ENCODE results near the gene SARS1.
"Not testable (repeated sequence)": the region's sequence is repeated elsewhere in the genome, so short reads cannot be mapped to it uniquely, and the experiment has no call there.

SARS1 gene

DNA sequence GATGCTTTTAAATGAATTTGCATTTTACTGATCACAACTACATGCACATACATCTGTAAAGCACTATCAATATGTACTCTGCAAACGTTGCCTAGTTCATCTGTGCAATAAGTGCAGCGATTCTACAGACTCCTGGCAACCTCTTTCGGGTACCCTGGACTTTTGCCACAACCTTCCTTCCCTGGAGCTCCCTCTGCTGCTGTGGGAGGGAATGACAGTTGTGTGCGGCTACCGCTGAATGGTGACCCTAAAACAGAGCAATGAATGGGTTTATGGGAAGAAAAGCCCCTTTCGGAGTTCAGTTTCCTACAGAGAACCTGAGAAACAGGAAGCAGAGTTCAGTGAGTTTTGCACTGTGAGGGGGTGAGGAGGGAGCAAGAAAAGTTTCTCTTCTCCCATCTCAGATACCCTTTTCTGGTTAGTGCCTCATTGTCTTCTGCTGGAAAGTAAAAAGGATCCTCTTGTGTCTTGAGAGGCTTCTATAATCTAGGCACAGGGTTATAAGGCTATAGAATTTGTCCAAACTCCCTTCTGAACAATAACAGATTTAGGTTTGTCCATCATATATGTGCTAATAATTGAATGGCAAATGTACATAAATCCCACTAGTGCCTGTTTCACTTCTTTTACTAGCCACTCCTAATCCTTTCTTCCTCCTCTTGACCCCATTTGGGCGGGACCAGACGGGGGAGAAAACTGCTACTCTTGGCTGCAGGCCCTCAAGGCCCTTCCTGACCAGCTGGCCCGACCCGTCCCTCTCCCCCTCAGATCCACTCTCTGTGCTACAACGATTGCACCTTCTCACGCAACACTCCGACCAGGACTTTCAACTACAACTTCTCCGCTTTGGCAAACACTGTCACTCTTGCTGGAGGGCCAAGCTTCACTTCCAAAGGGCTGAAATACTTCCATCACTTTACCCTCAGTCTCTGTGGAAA lies 19.8 kb upstream of the SARS1 start:
- DNase-seq = no peak

DNA sequence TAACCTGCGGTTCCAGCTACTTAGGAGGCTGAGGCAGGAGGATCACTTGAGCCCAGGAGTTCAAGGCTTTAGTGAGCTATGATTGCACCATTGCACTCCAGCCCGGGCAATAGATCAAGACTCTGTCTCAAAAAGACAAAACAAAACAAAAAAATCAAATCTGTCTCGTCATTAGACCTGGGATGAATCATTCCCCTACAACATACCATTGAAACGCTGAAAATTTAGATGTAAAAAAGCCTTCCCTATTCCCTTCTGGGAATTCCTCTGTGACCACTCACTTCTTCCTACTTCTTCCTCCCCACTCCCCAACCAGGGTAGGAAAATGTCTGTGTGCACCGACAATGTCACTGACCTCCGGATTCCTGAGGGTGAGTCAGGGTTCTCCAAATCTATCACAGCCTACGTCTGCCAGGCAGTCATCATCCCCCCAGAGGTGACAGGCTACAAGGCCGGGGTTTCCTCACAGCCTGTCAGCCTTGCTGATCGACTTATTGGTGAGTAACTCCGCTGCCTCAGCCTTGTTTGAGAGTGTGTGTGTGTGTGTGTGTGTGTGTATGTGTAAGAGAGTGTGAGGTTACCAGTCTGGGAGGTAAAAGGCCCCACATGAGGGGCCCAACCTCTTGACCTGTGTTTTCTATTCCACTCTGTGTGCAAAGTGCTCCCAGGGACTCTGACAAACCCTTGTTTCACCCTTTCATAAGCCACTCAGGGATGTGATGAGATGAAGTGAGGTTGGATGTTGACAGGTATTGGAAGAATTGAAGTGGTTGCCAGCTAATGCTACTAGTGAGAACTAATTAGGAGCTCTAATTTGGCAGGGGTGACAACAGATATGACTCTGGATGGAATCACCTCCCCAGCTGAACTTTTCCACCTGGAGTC lies 16.3 kb upstream of the SARS1 start:
- no peak for DNase-seq

DNA sequence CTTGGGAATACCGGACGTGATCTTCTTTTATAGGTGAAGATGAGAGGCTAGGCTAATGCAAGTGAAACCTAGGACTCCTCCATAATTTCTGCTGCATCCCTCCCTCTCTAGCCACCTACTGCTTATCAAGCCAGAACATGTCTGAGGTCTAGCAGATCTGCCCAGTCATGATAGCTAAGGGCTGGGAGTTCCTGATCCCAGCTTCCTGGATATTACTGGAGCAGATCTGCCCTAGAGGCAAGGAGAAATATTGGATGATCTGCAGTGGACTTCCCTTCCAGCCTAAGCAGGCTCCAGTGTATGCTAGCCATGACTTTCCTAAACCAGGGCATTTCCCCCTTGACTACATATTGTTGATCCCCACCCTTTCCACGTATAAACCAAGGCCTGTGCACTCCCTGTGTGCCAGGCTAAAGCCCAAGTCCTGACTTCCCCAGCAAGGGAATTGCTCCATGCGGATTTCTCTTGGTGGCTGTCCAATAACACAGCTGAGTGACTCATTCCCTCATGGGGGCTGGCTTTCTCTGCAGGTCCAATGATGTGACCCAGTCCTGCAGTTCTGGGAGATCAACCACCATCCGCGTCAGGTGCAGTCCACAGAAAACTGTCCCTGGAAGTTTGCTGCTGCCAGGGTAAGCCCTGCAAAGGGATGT lies 15.5 kb upstream of the SARS1 start:
- no peak for DNase-seq

DNA sequence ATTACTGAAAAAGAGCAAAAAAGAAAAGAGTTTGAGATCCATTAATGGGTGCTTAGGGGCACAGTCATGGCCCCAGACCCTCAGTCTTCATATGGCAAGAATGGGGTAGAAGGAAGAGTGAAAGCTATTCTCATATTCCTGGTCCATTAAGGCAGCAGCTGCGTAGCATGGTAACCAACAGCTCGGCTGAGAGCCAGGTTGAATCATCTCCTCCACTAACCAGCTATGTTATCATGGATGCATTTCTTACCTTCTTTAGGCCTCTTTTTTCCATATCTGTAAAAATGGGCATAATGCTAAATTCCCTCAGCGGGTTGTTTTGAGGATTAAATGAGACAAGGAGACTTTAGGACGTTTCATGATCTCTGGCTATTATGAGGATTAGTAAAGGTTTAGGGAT lies 15.0 kb upstream of the SARS1 start:
- no peak for DNase-seq

DNA sequence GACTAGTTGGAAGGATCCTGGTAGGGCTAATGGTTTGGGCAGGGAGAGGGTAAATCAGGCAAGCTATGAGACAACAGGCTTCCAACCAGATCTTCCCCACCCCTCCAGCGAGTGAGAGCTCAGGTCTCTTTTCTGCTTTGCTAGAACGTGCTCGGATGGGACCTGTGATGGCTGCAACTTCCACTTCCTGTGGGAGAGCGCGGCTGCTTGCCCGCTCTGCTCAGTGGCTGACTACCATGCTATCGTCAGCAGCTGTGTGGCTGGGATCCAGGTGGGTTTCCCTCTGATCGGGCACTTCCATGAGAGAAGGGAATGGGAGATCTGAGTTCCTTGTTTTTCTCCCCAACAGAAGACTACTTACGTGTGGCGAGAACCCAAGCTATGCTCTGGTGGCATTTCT lies 14.0 kb upstream of the SARS1 start:
- no peak for DNase-seq

DNA sequence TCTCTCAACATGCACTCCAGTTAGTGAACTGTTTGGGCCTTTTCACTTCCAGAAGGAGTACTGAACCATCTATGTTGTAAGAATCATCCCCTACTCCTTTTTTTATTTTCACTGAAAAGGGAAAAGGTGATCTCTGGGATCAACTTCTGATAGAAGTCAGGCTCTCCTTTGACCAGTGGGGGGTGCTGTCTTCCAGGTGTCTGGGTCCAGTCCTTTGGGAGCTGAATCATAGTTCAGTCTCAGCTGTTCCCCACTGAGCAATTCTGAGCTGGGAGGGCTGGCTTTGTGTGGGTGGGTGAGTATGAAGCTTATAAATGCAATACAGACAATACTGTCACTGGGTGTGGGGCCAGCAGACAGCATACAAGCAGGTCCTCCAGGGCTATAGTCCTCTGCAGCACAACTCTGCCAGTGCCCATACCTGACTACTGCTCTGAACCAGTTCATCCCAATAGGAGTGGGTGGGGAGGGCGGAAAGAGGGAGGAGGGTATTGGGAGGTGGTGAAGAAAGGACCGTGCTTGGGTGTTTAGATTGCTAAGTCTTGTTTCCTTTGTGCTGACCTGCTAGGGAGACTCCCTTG lies 12.5 kb upstream of the SARS1 start:
- DNase-seq = peak; percentile 63

DNA sequence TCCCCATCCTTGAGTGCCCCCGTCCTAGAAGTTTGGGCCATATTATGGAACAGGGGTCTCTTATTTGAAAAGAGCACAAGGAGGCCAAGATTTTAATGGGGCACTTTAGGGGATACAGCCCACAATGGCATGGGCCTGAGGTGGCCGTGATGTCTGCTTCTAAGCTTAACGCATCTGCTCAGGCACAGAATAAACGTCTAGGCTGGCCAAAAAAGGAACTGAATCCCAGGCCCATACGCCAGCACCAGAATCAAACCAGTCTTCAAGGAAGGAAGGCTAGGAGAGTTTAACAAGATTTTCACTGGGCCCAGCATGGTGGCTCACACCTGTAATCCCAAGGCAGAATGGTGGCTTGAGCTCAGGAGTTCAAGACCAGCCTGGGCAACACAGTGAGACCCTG lies 9.2 kb upstream of the SARS1 start:
- DNase-seq = no peak

DNA sequence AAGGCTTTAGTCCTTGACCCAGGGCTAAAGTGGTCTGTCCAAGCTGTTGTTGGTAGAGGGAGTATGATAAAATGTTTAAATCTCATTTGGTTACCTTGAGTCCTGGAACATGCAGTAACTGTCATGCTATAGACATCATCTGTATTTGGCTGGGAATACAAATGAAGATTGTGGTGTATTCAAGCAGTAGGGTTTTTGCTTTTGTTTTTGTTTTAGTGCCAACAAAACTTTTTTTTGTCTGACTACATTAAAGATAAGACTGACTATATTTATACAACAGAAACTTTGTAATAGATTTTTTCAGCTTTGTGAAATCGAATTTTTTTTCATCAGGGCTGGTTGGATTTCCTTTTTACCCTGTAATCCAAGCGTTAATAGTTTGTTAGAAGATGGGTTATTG lies 7.4 kb upstream of the SARS1 start:
- no peak for DNase-seq

DNA sequence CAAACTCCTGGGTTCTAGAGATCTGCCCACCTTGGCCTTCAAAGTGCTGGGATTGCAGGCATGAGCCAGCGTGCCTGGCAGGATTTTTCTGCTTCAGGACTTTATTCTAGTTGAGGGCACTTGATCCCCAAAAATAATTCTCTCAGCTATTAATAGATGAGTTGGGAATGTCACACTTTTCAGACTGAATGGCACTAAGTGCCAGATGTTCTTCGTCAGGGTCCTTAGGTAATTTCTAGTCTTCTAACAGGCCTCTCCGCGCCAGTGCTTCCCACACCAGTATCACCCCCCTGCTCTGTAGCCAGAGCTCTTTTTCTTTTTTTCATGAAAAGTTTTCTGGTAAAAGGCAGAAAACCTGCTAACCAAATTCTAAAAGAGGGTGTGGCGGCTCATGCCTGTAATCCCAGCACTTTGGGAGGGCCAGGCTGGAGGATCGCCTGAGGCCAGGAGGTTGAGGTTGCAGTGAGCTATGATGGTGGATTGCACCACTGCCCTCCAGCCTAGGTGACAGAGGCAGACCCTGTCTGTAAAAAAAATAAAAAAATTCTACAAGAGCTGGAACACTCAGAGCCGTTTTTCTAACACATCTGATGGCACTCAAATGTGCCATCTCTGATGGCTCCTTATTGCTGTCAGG lies 6.1 kb upstream of the SARS1 start:
- DNase-seq = no peak

DNA sequence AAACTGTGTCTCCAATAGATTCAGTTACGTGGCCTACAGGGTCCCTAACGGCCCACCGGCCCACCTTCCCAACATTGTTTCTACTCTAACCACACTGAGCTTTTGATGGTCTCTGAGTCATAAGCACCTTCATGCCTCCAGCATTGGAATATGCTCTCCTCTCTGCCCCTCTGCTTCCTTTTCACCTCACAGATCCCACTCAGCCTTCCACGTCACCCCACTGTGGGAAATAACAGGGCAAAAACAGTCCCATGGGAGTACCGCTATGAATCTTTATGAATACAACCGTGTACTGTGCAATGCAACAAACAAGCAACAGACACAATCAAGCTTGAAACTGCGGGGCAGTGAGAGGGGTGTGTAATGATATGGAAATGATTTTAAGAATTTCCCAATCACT lies 5.3 kb upstream of the SARS1 start:
- no peak for DNase-seq

DNA sequence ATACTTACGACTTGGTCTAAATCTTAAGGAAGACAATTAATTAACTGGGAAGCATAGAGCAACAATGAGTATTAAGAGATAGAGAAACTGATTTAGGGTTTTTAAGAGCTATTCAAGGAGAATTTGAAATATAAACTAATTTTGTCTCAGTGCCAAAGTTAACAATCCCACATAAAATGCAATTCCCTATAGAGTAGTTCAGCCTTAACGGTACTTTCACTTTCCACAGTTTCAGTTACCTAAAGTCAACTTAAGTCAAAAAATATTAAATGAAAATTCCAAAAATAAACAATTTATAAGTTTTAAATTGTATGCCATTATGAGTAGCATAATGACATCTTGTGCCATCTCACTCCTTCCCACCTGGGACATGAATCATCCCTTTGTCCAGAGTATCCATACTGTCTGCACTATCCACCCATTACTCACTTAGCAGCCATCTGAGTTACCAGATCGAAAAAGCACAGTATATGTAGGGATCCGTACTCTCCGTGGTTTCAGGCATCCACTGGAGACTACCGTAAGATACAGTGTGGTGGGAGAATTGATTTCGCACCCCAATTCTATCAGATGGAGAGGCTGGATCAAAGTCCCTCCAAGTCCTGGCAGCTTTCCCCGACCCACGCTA lies 4.8 kb upstream of the SARS1 start:
- DNase-seq = no peak

DNA sequence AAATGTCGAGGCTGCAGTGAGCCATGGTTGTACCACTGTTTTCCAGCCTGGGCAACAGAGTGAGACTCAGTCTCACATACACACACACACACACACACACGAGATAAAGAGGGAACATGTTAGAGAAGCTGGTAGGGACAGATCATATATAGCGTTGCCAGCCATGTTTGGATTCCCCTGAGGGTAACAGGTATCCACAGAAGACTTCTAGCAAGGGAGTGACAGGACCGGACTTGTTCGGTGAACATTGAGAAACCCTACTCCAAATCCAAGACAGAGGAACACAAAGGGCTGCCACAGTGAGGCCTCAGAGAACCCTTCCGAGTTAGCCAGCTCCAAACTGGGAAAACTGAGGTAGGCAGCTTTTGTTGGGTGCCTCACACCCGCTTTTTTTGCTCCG lies 3.7 kb upstream of the SARS1 start:
- no peak for DNase-seq

DNA sequence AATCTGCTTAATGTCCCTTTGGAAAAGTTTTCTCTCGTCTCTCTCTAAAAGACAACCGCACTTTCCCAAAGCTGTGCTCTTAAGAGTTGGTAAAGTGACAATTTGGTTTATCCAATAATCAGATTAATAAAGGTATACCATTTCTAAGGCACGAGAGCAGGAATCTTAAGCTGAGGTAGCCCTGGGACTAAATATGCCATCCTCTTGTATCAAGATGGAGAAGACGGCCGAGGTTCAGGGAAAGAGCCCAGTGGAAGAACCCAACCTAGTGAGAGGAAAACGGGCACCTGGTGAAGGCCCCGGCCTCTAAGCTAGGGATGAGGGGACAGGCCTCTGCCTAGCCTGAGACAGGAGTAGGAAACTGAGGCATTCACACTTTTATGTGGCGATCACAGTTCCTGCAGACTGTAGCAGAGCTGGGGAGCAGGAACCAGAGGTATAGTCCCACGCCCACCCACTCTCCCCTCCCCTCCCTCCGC lies 334 bp upstream of the SARS1 start:
- DNase-seq = no peak

DNA sequence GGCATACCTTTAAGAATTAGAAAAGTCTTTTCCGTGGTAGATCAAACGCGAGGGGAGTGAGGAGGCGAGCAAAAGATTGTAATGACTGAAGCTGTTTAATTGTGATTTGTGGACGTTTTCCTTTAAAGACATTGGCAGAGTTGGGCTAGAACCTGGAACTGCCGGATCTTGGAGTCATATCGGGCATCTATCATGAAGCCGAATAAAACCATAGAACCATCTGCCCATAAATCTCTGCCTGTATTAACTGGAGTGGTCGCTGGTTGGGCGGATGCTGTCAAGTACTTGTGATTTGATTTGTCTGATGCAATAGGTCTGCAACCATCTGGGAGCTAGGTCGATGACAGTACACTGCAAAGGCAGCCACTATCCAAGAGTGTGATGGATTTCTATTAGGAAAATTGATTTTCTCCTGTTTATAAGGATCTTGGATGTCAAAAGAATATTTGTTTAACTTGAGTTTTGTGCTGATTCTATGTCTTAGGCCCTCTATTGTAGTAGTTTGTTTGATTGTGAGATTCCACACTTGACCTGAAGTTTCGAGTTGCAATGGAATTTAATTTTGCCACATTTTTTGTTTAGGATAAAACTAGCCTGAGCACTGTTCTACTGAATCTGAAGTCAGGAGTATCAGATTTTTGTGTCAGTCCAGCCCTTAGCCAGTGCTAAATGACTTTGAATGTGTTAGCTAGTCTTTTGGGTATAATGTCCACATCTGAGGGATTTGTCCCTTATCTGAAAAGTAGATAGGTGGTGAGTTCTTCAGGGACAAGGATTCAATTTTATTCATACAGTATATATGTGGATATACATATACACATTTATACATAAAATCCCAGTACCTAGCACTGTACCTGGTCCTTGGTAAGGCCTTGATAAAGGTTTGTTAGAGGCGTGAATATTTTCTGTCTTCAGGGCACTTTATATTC lies 1.2 kb downstream of the SARS1 start:
- DNase-seq = peak; percentile 58

DNA sequence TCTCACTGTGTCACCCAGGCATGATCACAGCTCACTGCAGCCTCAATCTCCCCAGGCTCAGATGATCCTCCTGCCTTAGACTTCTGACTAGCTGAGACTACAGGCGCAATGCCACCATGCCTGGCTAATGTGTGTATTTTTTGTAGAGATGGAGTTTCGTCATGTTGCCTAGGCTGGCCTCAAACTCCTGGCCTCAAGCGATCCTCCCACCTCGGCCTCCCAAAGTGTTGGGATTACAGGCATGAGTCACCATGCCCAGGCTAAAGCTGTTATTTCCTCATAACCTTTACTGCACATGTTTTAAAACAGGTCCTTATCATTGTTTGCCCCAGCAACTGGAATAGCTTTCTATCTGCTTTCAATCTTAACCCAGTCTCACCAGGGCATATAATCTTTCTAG lies 2.9 kb downstream of the SARS1 start:
- no peak for DNase-seq

DNA sequence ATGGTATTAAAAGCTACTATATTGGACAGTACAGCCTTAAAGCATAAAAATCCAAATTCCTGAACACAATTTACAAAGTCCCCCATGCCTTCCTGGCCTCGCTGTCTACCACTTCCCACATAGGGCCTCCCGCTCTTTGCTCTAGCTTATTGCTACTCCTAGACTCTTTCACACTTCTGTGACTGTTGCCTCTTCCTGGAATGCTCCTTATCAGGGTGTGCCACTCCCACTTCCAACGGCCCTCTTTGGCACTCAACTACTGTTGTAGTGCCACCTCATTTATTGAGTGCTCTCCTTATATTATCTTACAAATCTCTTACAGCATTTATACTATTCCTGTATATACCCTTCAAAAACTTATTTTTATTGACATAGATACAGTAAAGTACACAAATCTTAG lies 4.8 kb downstream of the SARS1 start:
- no peak for DNase-seq

DNA sequence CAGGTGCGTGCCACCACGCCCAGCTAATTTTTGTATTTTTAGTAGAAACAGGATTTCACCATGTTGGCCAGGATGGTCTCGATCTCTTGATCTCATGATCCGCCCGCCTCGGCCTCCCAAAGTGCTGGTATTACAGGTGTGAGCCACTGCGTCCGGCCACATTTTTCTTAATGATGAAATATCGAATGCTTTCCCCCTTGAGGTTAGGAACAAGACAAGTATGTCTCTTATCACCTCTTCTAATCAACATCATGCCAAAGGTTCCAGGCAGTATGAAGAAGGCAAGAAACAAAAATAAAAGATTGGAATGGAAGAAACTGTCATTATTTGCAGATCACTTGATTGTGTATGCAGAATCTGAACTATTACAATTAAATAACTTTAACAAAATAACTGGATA lies 7.5 kb downstream of the SARS1 start:
- DNase-seq = not testable (repeated sequence)

DNA sequence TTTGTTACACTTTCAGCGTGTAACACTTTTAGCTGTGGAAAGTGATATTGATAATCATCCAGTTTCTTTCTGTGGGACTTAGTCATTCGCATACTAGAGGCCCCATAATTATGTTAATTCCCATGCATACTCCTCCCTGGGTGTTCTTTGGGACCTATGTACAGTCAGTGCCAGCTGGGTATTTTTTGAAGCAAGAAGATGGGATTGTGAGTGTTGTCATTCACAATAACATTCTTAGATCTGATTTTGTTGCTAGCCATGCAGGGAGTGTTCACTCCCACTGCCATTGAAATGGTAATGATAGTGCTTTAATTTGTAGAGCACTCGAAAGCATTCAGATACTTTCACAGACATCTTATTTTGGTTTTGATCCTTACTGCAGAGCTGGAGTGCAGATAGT lies 11.6 kb downstream of the SARS1 start:
- DNase-seq = no peak

DNA sequence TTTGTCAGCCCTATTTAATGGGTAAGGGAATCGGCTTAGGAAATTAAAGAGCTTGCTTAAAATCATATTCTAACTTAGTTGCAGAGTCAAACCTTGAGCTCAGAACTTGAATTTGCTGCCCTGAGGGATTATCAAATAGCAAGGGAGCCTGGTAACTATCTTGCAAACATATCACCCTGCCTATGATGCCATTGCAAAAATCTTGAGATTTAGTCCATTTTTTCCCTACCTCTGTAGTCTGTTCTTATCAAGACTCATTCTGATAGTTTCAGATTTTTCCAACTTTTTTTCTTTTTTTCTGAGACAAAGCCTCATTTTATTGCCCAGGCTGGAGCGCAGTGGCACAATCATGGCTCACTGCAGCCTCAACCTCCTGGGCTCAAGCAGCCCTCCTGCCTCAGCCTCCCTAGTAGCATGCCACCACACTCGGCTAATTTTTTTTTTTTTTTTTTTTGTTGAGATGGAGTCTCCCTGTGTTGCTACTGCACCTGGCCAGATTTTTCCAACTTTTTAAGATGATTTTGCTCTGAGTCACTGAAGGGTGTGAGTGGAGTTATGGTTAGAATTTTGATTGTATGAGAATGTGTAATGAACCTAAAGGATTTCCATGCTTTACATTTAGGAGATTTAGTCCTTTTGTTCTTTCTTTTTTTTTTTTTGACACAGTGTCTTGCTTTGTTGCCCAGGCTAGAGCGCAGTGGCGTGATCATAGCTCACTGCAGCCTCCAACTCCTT lies 12.2 kb downstream of the SARS1 start:
- no peak for DNase-seq

DNA sequence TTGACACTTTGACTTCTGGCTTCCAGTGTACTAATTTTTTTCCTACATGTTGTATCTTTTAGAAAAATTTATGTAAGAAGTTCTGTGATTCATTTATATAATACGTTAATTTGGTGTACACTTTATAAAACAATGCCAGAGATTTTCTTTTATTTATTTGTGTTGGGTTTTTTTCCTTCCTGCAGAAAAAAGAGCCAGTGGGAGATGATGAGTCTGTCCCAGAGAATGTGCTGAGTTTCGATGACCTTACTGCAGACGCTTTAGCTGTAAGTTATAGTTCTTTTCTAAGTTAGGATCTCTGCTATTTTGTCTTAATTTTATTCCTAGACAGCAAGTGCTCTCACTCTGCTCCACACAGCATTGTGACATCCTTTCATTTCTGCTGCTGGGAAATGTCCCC lies 14.4 kb downstream of the SARS1 start:
- DNase-seq = no peak

Measured in midbrain (tissue), 1 donor.